ENCODE measurements around the gene NTHL1.

Gene NTHL1

GRCh38 chr16:2083876-2084780 lies 36.5 kb upstream of the NTHL1 start:
- H3K27ac ChIP-seq (ENCODE audit: extremely low read depth, low read depth, low read length): no peak overlapping the region
- ChIA-PET POLR2A (interaction anchor here (1.6 kb wide), 1 partner anchor 35 kb away, joined by 3 read pairs; no protein-coding TSS in a partner anchor), CTCF (interaction anchor here (2.3 kb wide), 1 partner anchor 57 kb away, joined by 9 read pairs; no protein-coding TSS in a partner anchor)
- no peaks in the 10 kb centered on the region for H3K4me1 ChIP-seq (ENCODE audit: control insufficient read depth, insufficient read depth, low read length)
- no peak overlapping the region for H3K4me3 ChIP-seq (ENCODE audit: low read depth, low read length)
- no peaks in the 10 kb centered on the region for H3K9me3 ChIP-seq (ENCODE audit: control insufficient read depth, insufficient read depth, low read depth, low read length)
- peaks cover 0 to 96% of the 10 kb centered on the region in 2 experiments; a peak in 1 of 3 replicates for H3K36me3 ChIP-seq (ENCODE audit: control insufficient read depth in 2 of 2, insufficient read depth in 1 of 2, low read length in 2 of 2)
- 0 out of 2 replicates have a peak, but pooled peaks have one; percentile 18 for TF ChIP-seq ZIC2 (tag by site-specific recombination; IDR thresholded peaks at IDR 0.05)
- TF ChIP-seq ZNF302 (tag by site-specific recombination; IDR thresholded peaks at IDR 0.05; ENCODE audit: low read depth): no peak

- Histone ChIP-seq H3K27ac (ENCODE audit: extremely low read depth, low read depth, low read length) (no peak overlapping the region), H3K36me3 (ENCODE audit: control insufficient read depth in 2 of 2, insufficient read depth in 1 of 2, low read length in 2 of 2) (peaks cover 0 to 96% of the 10 kb centered on the region in 2 experiments; a peak in 1 of 3 replicates), H3K4me3 (ENCODE audit: low read depth, low read length) (no peak overlapping the region), H3K9me3 (ENCODE audit: control insufficient read depth, insufficient read depth, low read depth, low read length) (no peaks in the 10 kb centered on the region), H3K4me1 (ENCODE audit: control insufficient read depth, insufficient read depth, low read length) (no peaks in the 10 kb centered on the region)
- ChIA-PET CTCF (no interaction called here), POLR2A (interaction anchor here (1.2 kb wide), 1 partner anchor 36 kb away, joined by 3 read pairs; the partner anchor contains the start of genes NTHL1 and TSC2)
- no peak for TF ChIP-seq SETDB1 (IDR thresholded peaks at IDR 0.05; ENCODE audit: insufficient read length, low read length)
- TF ChIP-seq ZNF148 (tag by site-specific recombination; IDR thresholded peaks at IDR 0.05; ENCODE audit: borderline replicate concordance): no peak
- TF ChIP-seq CTCF (tag by site-specific recombination; IDR thresholded peaks at IDR 0.05): no peak
- TF ChIP-seq ZNF555 (tag by site-specific recombination; conservative IDR thresholded peaks at IDR 0.05): no peak
- TF ChIP-seq KLF9 (tag by site-specific recombination; IDR thresholded peaks at IDR 0.05; ENCODE audit: low read depth): no peak
- no peak for TF ChIP-seq PRDM1 (tag by site-specific recombination; IDR thresholded peaks at IDR 0.05)
- TF ChIP-seq ZNF610 (tag by site-specific recombination; IDR thresholded peaks at IDR 0.05; ENCODE audit: borderline replicate concordance): no peak
- no peak for TF ChIP-seq ZFP37 (tag by site-specific recombination; IDR thresholded peaks at IDR 0.05)
- no peak for TF ChIP-seq ZNF274 (IDR thresholded peaks at IDR 0.05; ENCODE audit: low read length)
- no peak for TF ChIP-seq ZNF274 (tag by site-specific recombination; IDR thresholded peaks at IDR 0.05; ENCODE audit: borderline replicate concordance)
- TF ChIP-seq, protein P1, sequence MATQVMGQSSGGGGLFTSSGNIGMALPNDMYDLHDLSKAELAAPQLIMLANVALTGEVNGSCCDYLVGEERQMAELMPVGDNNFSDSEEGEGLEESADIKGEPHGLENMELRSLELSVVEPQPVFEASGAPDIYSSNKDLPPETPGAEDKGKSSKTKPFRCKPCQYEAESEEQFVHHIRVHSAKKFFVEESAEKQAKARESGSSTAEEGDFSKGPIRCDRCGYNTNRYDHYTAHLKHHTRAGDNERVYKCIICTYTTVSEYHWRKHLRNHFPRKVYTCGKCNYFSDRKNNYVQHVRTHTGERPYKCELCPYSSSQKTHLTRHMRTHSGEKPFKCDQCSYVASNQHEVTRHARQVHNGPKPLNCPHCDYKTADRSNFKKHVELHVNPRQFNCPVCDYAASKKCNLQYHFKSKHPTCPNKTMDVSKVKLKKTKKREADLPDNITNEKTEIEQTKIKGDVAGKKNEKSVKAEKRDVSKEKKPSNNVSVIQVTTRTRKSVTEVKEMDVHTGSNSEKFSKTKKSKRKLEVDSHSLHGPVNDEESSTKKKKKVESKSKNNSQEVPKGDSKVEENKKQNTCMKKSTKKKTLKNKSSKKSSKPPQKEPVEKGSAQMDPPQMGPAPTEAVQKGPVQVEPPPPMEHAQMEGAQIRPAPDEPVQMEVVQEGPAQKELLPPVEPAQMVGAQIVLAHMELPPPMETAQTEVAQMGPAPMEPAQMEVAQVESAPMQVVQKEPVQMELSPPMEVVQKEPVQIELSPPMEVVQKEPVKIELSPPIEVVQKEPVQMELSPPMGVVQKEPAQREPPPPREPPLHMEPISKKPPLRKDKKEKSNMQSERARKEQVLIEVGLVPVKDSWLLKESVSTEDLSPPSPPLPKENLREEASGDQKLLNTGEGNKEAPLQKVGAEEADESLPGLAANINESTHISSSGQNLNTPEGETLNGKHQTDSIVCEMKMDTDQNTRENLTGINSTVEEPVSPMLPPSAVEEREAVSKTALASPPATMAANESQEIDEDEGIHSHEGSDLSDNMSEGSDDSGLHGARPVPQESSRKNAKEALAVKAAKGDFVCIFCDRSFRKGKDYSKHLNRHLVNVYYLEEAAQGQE (tag by site-specific recombination; IDR thresholded peaks at IDR 0.05): no peak
- no peak for TF ChIP-seq ATF2 (tag by site-specific recombination; IDR thresholded peaks at IDR 0.05; ENCODE audit: low read depth)
- TF ChIP-seq, protein P2, sequence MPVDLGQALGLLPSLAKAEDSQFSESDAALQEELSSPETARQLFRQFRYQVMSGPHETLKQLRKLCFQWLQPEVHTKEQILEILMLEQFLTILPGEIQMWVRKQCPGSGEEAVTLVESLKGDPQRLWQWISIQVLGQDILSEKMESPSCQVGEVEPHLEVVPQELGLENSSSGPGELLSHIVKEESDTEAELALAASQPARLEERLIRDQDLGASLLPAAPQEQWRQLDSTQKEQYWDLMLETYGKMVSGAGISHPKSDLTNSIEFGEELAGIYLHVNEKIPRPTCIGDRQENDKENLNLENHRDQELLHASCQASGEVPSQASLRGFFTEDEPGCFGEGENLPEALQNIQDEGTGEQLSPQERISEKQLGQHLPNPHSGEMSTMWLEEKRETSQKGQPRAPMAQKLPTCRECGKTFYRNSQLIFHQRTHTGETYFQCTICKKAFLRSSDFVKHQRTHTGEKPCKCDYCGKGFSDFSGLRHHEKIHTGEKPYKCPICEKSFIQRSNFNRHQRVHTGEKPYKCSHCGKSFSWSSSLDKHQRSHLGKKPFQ (tag by site-specific recombination; IDR thresholded peaks at IDR 0.05): no peak
- TF ChIP-seq, protein P3, sequence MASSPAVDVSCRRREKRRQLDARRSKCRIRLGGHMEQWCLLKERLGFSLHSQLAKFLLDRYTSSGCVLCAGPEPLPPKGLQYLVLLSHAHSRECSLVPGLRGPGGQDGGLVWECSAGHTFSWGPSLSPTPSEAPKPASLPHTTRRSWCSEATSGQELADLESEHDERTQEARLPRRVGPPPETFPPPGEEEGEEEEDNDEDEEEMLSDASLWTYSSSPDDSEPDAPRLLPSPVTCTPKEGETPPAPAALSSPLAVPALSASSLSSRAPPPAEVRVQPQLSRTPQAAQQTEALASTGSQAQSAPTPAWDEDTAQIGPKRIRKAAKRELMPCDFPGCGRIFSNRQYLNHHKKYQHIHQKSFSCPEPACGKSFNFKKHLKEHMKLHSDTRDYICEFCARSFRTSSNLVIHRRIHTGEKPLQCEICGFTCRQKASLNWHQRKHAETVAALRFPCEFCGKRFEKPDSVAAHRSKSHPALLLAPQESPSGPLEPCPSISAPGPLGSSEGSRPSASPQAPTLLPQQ (tag by site-specific recombination; IDR thresholded peaks at IDR 0.05): no peak
Measured at GRCh38 chr16:2083409-2083808, 35.8 kb upstream of the NTHL1 start.
